ENCODE results near the gene SHH.

The SHH gene

GRCh38 chr7:155806096-155806871 is 6.0 kb downstream of the SHH start:
- no peak overlapping the region for H3K4me3 ChIP-seq (replicated peaks; ENCODE audit: low read depth, low read length)
- TF ChIP-seq CTCF (IDR thresholded peaks at IDR 0.05; ENCODE audit: low read depth, low read length, missing control alignments), result no peak
- DNase-seq (ENCODE audit: extremely low read depth, low read depth), result no peak

GRCh38 chr7:155805826-155806095 is 6.5 kb downstream of the SHH start:
- no peak for TF ChIP-seq CTCF (IDR thresholded peaks at IDR 0.05; ENCODE audit: low read depth, low read length, missing control alignments)
- peak overlapping the region; percentile 30 for H3K4me3 ChIP-seq (replicated peaks; ENCODE audit: low read depth, low read length)
- no peak for DNase-seq (ENCODE audit: extremely low read depth, low read depth)

- H3K4me3 ChIP-seq (replicated peaks; ENCODE audit: low read depth, low read length), result peak overlapping the region; percentile 30
- no peak for DNase-seq (ENCODE audit: extremely low read depth, low read depth)
- TF ChIP-seq CTCF (IDR thresholded peaks at IDR 0.05; ENCODE audit: low read depth, low read length, missing control alignments), result peak; percentile 48
Observed at GRCh38 chr7:155804897-155805825, 7.1 kb downstream of the SHH start.

- no peak for TF ChIP-seq CTCF (IDR thresholded peaks at IDR 0.05; ENCODE audit: low read depth, low read length, missing control alignments)
- no peak overlapping the region for H3K4me3 ChIP-seq (replicated peaks; ENCODE audit: low read depth, low read length)
- no peak for DNase-seq (ENCODE audit: extremely low read depth, low read depth)
Observed at GRCh38 chr7:155804431-155804831, 7.8 kb downstream of the SHH start.

- DNase-seq (ENCODE audit: extremely low read depth, low read depth), result no peak
- H3K4me3 ChIP-seq (replicated peaks; ENCODE audit: low read depth, low read length), result peak overlapping the region; percentile 19; the same call in 1 of the 2 replicates
- TF ChIP-seq CTCF (IDR thresholded peaks at IDR 0.05; ENCODE audit: low read depth, low read length, missing control alignments), result no peak
Observed at GRCh38 chr7:155803418-155804376, 8.6 kb downstream of the SHH start.

- no peak for TF ChIP-seq CTCF (IDR thresholded peaks at IDR 0.05; ENCODE audit: low read depth, low read length, missing control alignments)
- no peak for DNase-seq (ENCODE audit: extremely low read depth, low read depth)
- H3K4me3 ChIP-seq (replicated peaks; ENCODE audit: low read depth, low read length), result no peak overlapping the region
Observed at GRCh38 chr7:155802906-155803417, 9.3 kb downstream of the SHH start.
